ENCODE measurements around the gene RUNX2. TPM values are rescaled to one million over a fixed set of nuclear protein-coding genes. Genes with fewer than 3 reads are reported as not detected.

The RUNX2 gene
- total and polyA plus RNA-seq, 8 donors, result 0.09 to 3.8 (median 0.35) TPM

DNA sequence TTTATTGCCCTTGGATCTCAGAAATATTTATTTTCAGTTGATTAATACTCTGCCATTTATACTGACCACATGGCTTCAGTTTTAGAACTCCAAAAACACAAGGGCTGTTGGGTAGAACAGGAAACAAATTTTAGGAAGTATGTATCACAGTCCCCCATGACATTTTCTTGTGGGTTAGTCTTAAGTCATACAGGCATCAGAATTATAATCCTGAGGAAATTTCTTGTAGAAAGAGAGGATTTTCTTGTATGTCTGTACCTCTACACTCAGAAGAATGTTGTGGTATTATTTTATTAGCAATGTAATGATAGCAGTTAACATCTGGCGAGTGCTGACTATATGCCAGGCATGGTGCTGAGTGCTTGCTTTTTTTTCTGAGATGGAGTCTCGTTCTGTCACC lies 384.7 kb downstream of the RUNX2 start:
- intact Hi-C loops (cut with DNase I), result loop anchor here in 2 of 3 donors (10.0 kb wide), 2 partner anchors 288 to 1238 kb away; no protein-coding TSS in a partner anchor
- DNase-seq, result no peak
- Histone ChIP-seq H3K36me3 (no peaks in the 10 kb centered on the region), H3K9me3 (no peaks in the 10 kb centered on the region), H3K27ac (no peak overlapping the region), H3K27me3 (no peaks in the 10 kb centered on the region), H3K4me3 (no peak overlapping the region), H3K4me1 (no peaks in the 10 kb centered on the region)
- TF ChIP-seq, protein P1, sequence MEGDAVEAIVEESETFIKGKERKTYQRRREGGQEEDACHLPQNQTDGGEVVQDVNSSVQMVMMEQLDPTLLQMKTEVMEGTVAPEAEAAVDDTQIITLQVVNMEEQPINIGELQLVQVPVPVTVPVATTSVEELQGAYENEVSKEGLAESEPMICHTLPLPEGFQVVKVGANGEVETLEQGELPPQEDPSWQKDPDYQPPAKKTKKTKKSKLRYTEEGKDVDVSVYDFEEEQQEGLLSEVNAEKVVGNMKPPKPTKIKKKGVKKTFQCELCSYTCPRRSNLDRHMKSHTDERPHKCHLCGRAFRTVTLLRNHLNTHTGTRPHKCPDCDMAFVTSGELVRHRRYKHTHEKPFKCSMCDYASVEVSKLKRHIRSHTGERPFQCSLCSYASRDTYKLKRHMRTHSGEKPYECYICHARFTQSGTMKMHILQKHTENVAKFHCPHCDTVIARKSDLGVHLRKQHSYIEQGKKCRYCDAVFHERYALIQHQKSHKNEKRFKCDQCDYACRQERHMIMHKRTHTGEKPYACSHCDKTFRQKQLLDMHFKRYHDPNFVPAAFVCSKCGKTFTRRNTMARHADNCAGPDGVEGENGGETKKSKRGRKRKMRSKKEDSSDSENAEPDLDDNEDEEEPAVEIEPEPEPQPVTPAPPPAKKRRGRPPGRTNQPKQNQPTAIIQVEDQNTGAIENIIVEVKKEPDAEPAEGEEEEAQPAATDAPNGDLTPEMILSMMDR (IDR thresholded peaks at IDR 0.05), result no peak
- ATAC-seq, result no peak
- FAIRE-seq, result no peak
- WGBS, 2 donors, result 61 to 72% methylated on average over 2 of the region's 2 CpGs

Other genes starting within 250 kb of the RUNX2 start
- 1 to 10 TPM; 3.6 to 8.0 (median 5.3) TPM for gene SUPT3H, start 49.6 kb downstream of the RUNX2 start, total RNA-seq
- 1 to 10 TPM; 3.8 to 5.5 TPM for gene SUPT3H, start 49.6 kb downstream of the RUNX2 start, polyA plus RNA-seq

All from pancreas (tissue), 10 donors.